DMS114 treated with DMSO at 0.1 percent for 48 hours (cell line): Measurements from ENCODE around the gene NHLRC2.

Source experiments
- DNase-seq: peaks from one replicate; lab custom pipeline; 2025; ENCODE audit not compliant: unreplicated experiment; lab: John Stamatoyannopoulos, UW

NHLRC2 gene

GRCh38 chr10:113859261-113859660, 4.8 kb downstream of the NHLRC2 start:
- no peak for DNase-seq

- no peak for DNase-seq
Observed at GRCh38 chr10:113865901-113866300, 11.4 kb downstream of the NHLRC2 start.

DNA sequence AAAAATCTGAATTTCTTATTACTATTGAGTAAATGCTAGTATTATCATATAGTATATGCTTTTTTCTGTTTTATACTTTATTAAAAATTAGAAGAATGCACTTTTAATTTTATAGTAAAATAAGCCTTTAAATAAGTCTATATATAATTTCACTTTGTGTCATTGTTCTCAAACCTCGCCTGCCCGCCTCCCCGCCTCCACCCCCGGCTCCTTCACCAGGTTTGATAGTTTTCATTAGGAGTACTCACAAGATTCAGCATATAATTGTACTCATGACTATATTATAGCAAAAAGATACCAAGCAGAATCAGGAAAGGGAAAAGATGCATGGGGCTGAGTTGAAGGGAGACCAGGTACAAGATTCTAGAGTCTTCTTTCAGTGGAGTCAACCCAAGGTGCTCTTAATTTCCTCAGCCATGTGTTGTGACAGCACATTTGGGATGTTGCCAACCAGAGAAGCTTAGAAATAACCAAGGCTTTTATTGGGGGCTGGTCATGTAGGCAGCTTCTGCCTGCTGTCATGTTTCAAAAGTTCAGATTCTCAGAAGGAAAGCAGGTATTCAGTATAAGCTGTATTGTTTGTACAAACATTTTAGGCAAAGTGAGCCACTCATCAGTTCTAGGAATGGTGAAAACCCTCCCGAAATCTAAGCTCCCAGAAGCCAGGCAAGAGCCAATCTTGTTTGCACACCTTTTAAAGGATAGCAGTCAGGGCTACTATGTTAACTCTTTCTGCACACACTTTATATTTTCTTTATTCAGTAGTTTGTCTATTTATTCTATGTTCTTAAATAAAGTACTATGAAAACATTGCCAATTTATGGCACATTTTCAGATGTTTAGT, 12.3 kb downstream of the NHLRC2 start:
- no peak for DNase-seq

DNA sequence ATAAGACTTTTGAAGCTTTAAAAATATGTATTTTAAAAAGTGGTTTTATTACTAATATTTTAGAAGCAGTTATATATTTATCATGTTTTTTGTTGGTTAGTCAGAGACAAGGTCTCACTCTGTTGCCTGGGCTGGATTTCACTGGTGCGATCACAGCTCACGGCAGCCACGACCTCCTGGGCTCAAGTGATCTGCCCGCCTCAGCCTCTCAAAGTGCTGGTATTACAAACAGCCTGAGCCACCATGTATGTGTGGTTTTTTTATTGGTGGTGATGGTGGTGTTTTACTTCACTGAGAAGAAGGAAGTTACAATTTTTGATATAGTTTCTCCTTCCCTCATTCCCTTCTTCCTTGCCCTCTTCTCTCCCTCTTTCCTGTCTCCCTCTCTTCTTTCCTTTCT, 13.4 kb downstream of the NHLRC2 start:
- DNase-seq: no peak

- DNase-seq: no peak
Observed at GRCh38 chr10:113869789-113870188, 15.3 kb downstream of the NHLRC2 start.

- DNase-seq: no peak
Observed at GRCh38 chr10:113872139-113873030, 17.9 kb downstream of the NHLRC2 start.

DNA sequence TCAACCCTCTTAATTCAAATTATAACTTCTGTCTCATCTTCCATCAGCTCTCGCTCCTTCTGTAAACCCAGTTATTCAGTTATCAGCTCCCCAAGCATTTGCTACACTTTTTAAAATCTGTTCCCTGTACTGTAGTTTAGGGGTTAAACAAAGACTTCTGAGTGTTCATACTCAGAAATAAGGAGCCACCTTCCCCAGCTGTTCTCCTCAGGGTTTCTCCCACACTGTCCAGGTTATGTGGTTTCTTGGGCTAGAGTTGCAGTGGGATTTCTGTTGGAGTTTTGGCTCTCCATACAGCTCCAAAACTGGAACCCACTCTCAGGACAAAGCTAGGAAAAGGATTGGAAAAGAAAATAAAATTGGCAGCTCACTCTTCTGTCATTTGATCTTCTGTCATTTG, 20.8 kb downstream of the NHLRC2 start:
- DNase-seq: no peak

GRCh38 chr10:113876461-113876860, 22.0 kb downstream of the NHLRC2 start:
- DNase-seq: no peak

GRCh38 chr10:113879691-113880090, 25.2 kb downstream of the NHLRC2 start:
- DNase-seq: no peak

- no peak for DNase-seq
Observed at GRCh38 chr10:113880236-113880635, 25.8 kb downstream of the NHLRC2 start.

- DNase-seq: no peak
Observed at GRCh38 chr10:113882240-113882639, 27.8 kb downstream of the NHLRC2 start.

DNA sequence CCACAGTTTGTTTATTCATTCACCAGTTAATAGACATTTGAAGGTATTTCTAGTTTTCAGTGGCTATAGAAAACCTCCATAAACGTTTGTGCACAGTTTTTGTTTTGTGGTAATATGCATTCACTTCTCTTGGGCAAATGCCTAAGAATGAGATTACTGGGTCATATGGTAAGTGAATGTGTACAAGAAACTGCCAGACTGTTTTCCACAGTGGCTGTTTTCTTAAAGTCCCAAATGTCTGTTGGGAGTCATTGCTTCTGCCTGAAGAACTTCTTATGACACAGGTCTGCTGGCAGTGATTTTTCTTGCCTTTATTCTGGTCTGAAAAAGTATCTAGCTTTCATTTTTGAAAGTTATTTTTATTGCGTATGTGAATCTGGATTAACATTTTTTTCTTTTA, 35.5 kb downstream of the NHLRC2 start:
- DNase-seq: no peak

DNA sequence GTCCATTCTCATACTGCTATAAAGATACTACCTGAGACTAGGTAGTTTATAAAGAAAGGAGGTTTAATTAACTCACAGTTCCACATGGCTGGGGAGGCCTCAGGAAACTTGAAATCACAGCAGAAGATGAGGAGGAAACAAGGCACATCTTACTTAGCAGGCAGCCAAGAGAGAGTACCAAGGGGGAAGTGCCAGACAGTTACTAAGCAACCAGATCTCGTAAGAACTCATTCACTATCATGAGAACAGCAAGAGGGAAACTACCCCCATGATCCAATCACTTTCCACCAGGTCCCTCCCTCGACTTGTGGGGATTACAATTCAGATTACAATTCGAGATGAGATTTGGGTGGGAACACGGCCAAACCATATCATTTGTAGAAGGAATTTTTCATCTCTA, 36.3 kb downstream of the NHLRC2 start:
- no peak for DNase-seq

DNA sequence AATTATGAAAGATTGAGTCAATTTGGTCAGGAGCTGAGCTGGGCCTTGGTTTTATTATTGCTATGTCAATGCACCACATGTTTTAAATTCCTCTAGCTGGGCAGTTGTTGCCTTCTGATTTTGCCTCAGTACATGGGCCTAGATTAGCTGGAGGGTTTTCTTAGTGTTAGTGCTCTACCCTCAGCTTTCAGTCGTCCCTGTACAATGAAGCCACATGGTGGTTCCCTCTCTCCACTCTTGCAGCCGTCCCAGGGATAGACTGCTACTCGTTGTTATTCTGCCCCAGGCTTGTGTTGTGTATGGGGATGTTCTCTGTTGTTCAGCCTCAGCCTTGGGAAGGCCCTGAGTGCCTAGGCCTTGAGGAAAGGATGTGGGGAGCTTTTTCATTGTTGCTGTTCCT, 37.0 kb downstream of the NHLRC2 start:
- DNase-seq: no peak

DNA sequence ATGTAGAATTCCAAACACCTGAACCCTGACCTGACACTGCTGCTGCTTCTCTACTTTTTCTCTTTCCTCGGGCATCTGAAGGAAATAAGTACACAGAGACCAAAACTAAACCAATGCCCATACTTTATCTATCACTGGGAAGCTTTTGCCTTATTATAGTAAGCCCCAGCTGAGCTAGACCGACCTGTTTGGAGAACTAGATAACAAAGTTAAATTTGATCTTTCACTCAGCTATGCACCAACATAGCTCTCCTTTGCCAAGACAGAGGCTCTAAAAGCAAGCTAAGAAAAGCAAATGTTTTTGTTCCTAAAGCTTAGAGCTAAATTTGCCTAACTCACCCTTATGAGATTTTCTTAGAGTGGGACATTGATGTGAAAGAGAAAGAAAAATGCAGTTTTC, 39.1 kb downstream of the NHLRC2 start:
- no peak for DNase-seq

GRCh38 chr10:113894581-113894980, 40.1 kb downstream of the NHLRC2 start:
- DNase-seq: no peak

DNA sequence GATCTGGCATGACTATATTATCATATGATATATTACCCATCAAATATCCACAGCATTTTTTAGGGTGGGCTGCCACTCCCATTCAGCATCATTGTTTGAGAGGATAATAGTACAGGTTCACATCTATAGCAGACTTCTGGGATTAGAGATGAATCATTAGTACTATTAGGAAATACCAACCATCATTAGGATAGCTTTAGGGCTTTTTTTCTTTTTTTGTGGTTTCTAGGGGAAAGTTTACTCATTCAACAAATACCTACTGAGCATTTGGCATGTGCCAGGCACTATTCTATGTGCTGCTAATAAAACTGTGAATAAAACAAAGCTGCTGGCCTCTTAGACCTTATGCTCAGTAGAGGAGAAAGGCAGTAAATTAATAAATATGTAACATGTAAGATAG, 40.6 kb downstream of the NHLRC2 start:
- DNase-seq: no peak

DNA sequence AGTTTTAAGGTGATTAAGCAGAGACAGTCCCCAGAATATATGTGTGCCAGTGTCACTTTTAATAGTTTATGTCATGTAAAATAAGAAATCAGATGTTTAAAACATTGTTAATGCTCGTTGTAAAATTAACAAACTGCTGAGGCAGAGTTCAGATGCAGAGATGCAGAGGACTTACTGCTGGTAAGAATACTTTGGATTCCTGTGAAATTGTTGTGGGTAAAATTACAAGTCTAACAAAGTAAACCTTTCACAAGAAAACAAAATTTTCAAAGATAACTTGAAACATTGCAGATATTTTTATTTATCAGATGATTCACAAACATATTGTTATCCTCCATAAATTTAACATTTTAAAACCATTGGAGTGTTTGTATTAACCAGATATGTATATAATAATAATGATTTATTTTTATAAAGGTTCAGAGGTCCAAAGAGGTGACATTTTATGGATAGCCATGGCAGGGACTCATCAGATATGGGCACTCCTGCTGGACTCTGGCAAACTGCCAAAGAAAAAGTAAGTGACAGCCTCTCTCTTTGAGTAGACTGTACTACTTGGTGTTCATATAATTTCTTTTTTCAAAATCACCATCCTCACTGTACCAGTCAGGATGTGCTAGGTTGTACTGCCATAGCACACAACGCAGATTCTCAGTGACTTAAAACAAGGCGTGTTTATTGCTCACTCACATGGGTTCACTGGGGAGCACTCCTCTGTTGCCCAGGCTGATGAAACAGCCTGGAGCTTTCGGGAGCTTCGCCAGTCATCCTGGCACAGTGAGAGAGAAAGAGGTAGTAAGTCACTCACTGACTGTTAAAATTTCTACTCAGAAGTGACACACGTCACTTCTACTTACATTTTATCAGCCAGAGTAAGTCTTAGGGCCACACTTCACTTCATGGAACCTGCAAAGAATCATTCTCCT, 43.5 kb downstream of the NHLRC2 start:
- DNase-seq: no peak

GRCh38 chr10:113899952-113900598, 45.6 kb downstream of the NHLRC2 start:
- no peak for DNase-seq

- no peak for DNase-seq
Observed at GRCh38 chr10:113905756-113906155, 51.3 kb downstream of the NHLRC2 start.

- no peak for DNase-seq
Observed at GRCh38 chr10:113907166-113907565, 52.7 kb downstream of the NHLRC2 start.
